Endodermal cell (in vitro differentiated cells): ENCODE results near the gene RREB1. TPM values are rescaled to one million over a fixed set of nuclear protein-coding genes. Genes with fewer than 3 reads are reported as not detected.
A peak's percentile ranks its signal among the peaks of the same experiment; 100 is the strongest.

ENCODE experiments used
- DNase-seq: peaks from one replicate; pipeline ENCODE4 v3.0.0-alpha.2; 2017
- H3K27ac ChIP-seq: 2 replicates; pipeline ENCODE4 v1.5.1; 2013; ENCODE audit warnings: mild to moderate bottlenecking, low read depth, low read length, moderate library complexity
- H3K27me3 ChIP-seq: 2 replicates; pipeline ENCODE4 v1.6.1; 2013; ENCODE audit warnings: mild to moderate bottlenecking, low read length, moderate library complexity; ENCODE audit not compliant: insufficient read depth, control insufficient read depth, poor library complexity, severe bottlenecking
- H3K36me3 ChIP-seq: 2 replicates; pipeline ENCODE4 v1.7.0; 2013; ENCODE audit warnings: mild to moderate bottlenecking, low read length, moderate library complexity; ENCODE audit not compliant: control insufficient read depth, insufficient read depth
- H3K4me1 ChIP-seq: one replicate; pipeline ENCODE4 v1.7.0; 2013; ENCODE audit warnings: low read length; ENCODE audit not compliant: control insufficient read depth, insufficient read depth
- H3K4me3 ChIP-seq: 2 replicates; pipeline ENCODE4 v1.5.1; 2013; ENCODE audit warnings: mild to moderate bottlenecking, low read length, moderate library complexity
- H3K9ac ChIP-seq: 2 replicates; pipeline ENCODE4 v1.6.1; 2013; ENCODE audit warnings: mild to moderate bottlenecking, low read length, moderate library complexity; ENCODE audit not compliant: poor library complexity, severe bottlenecking; ENCODE audit errors: extremely low read depth
- H3K9me3 ChIP-seq: 2 replicates; pipeline ENCODE4 v1.6.1; 2013; ENCODE audit warnings: mild to moderate bottlenecking, low read length, moderate library complexity; ENCODE audit not compliant: control insufficient read depth
- H3K27ac Mint-ChIP-seq: 2 replicates; pipeline ENCODE4 v1.8.0; 2020; ENCODE audit warnings: mixed read lengths
- H3K27me3 Mint-ChIP-seq: 2 replicates; pipeline ENCODE4 v1.8.0; 2021; ENCODE audit warnings: mild to moderate bottlenecking, mixed read lengths; ENCODE audit not compliant: insufficient read depth
- H3K36me3 Mint-ChIP-seq: 2 replicates; pipeline ENCODE4 v1.8.0; 2020; ENCODE audit warnings: low read depth, mixed read lengths
- H3K4me1 Mint-ChIP-seq: 2 replicates; pipeline ENCODE4 v1.8.0; 2020; ENCODE audit warnings: mixed read lengths
- H3K4me3 Mint-ChIP-seq: 2 replicates; pipeline ENCODE4 v1.8.0; 2020; ENCODE audit warnings: mild to moderate bottlenecking, moderate library complexity, mixed read lengths
- H3K9me3 Mint-ChIP-seq: 2 replicates; pipeline ENCODE4 v1.8.0; 2020; ENCODE audit warnings: mild to moderate bottlenecking, mixed read lengths
- WGBS, 2 experiments: methylation state at CpG; one replicate each; pipeline versions ENCODE4 v1.1.5 to v1.1.7; 2013; ENCODE audit warnings: missing lambda C conversion rate in 2 of 2, mixed read lengths in 1 of 2; ENCODE audit not compliant: insufficient coverage in 1 of 2, insufficient read length in 1 of 2; 5-methylcytosine and 5-hydroxymethylcytosine counted together
- total RNA-seq, 2 donors: library from RNA; stranded (reverse); fragmentation: NEBNext Ultra II Directional in 1 of 2; extraction: Animal tissue kit (Norgen Biotek cat#: 25700) in 1 of 2; gene quantifications; 2 replicates in 1 of 2; 3 replicates in 1 of 2; pipeline ENCODE4 v1.2.1, GENCODE V29; 2021
- TF ChIP-seq, protein P1 (sequence below): fragments of 200-600 bp; sonication (generic); conservative IDR thresholded peaks from 2 replicates; pipeline ENCODE4 v1.5.0; 2021; ENCODE audit warnings: antibody characterized with exemption, mild to moderate bottlenecking

RREB1 gene
- total RNA-seq, 2 donors from 2014 or later: 51.2 to 64.3 TPM

DNA sequence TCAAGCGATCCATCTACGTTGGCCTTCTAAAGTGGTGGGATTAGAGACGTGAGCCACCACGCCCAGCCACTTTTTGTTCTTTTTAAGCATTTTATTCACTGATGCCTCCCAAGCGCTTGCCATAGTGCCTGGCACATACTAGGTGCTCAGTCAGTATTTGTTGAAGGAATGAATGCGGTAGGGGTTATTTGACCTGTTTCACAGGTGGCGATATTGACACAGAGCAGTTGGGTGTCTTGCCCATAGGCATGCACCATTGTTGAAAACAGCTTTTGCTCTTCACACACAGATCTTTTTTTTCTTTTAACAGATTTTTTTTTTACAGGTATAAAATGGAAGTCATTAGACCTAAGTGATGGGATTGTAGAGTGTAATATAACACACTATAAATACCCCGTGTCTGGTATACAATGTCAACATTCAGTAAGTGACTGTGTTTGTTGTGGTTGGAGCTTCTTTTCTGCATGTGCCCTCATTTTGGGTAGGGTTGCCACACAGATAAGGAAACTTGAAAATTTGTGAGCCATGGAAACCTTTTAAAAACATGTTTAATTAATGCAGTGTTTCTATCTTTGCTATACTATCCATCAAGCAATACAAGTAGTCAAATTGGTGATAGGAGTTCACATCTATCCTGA lies 24.8 kb downstream of the RREB1 start:
- no peaks in the 10 kb centered on the region for H3K27me3 Mint-ChIP-seq
- H3K36me3 ChIP-seq: no peaks in the 10 kb centered on the region
- no peaks in the 10 kb centered on the region for H3K9me3 Mint-ChIP-seq
- H3K4me1 ChIP-seq: peaks cover 7% of the 10 kb centered on the region
- H3K9ac ChIP-seq: no peak overlapping the region
- H3K4me3 ChIP-seq: no peak overlapping the region
- no peak for DNase-seq
- H3K27me3 ChIP-seq: no peaks in the 10 kb centered on the region
- H3K4me1 Mint-ChIP-seq: peaks cover 42% of the 10 kb centered on the region
- H3K27ac Mint-ChIP-seq: no peak overlapping the region
- 94 to 95% methylated on average over 5 to 8 of the region's 8 CpGs for WGBS, 2 experiments
- no peaks in the 10 kb centered on the region for H3K9me3 ChIP-seq
- H3K27ac ChIP-seq: no peak overlapping the region
- no peaks in the 10 kb centered on the region for H3K36me3 Mint-ChIP-seq
- TF ChIP-seq, protein P1, sequence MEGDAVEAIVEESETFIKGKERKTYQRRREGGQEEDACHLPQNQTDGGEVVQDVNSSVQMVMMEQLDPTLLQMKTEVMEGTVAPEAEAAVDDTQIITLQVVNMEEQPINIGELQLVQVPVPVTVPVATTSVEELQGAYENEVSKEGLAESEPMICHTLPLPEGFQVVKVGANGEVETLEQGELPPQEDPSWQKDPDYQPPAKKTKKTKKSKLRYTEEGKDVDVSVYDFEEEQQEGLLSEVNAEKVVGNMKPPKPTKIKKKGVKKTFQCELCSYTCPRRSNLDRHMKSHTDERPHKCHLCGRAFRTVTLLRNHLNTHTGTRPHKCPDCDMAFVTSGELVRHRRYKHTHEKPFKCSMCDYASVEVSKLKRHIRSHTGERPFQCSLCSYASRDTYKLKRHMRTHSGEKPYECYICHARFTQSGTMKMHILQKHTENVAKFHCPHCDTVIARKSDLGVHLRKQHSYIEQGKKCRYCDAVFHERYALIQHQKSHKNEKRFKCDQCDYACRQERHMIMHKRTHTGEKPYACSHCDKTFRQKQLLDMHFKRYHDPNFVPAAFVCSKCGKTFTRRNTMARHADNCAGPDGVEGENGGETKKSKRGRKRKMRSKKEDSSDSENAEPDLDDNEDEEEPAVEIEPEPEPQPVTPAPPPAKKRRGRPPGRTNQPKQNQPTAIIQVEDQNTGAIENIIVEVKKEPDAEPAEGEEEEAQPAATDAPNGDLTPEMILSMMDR: no peak
- no peak overlapping the region for H3K4me3 Mint-ChIP-seq

DNA sequence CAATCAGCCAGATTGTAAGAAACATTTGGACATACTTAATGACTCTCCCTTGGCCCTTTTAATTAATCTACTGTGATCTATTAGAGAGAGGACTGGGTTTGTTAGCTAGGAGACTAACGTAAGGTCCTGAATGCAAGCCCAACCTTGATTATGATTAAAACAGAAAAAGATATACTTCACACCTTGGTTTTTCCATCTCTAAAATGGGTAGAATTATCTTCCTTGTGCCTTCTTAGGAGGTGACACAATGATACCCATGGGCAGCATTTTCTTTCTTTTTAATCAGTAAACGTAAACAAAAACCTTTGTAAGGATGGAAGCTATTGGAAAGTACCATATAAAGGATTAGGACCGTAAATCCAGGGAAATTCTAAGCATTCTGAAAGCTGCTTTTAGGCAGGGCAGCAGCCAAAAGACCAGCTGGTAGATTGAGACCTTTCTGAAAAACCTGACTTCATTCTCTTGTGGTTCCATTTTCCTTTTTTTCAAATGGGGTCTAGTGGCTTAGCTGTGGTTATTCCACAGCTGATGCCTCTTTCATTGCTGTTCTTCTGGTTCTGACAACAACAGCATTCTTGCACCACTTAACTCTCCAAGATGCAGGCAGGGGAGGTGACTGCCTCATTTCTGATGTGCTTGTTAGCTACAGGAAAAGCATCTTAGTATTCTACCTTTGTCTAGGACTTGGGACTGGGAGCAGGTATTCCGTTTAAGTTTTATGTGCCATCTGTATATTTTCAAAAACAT lies 27.4 kb downstream of the RREB1 start:
- 90 to 100% methylated on average over 3 to 4 of the region's 4 CpGs for WGBS, 2 experiments
- DNase-seq: peak; percentile 2
- H3K9ac ChIP-seq: no peak overlapping the region
- TF ChIP-seq, protein P1: no peak
- H3K4me1 ChIP-seq: peaks cover 16% of the 10 kb centered on the region
- no peak overlapping the region for H3K27ac ChIP-seq
- Mint-ChIP-seq H3K27me3 (no peaks in the 10 kb centered on the region), H3K4me1 (peaks cover 42% of the 10 kb centered on the region), H3K4me3 (no peak overlapping the region), H3K36me3 (no peaks in the 10 kb centered on the region), H3K27ac (no peak overlapping the region), H3K9me3 (no peaks in the 10 kb centered on the region)
- H3K9me3 ChIP-seq: no peaks in the 10 kb centered on the region
- no peaks in the 10 kb centered on the region for H3K27me3 ChIP-seq
- no peaks in the 10 kb centered on the region for H3K36me3 ChIP-seq
- no peak overlapping the region for H3K4me3 ChIP-seq

- no peaks in the 10 kb centered on the region for H3K27me3 ChIP-seq
- H3K9ac ChIP-seq: no peak overlapping the region
- Mint-ChIP-seq H3K4me3 (no peak overlapping the region), H3K9me3 (no peaks in the 10 kb centered on the region), H3K36me3 (no peaks in the 10 kb centered on the region), H3K4me1 (peaks cover 44% of the 10 kb centered on the region), H3K27me3 (no peaks in the 10 kb centered on the region), H3K27ac (no peak overlapping the region)
- peak; percentile 22 for DNase-seq
- H3K9me3 ChIP-seq: no peaks in the 10 kb centered on the region
- peaks cover 20% of the 10 kb centered on the region for H3K4me1 ChIP-seq
- no peak overlapping the region for H3K27ac ChIP-seq
- H3K36me3 ChIP-seq: no peaks in the 10 kb centered on the region
- H3K4me3 ChIP-seq: no peak overlapping the region
- TF ChIP-seq, protein P1: no peak
Measured at GRCh38 chr6:7135755-7136154, 28.0 kb downstream of the RREB1 start.
